GM19452 (cell line): ENCODE measurements around the gene PEX6.
A peak's percentile ranks its signal among the peaks of the same experiment; 100 is the strongest.
"Not testable (repeated sequence)": the region's sequence is repeated elsewhere in the genome, so short reads cannot be mapped to it uniquely, and the experiment has no call there.

Experiments
- ATAC-seq: cut with Tn5 transposase; IDR thresholded peaks from one replicate; pipeline ENCODE4 v1.9.1; 2021; ENCODE audit not compliant: unreplicated experiment

PEX6 gene

GRCh38 chr6:42978839-42979522 is at the start of gene PEX6:
PEX6 (minus strand) TSS chr6:42979181; CDS start chr6:42979150, 31 bp downstream.
- peak; percentile 96 for ATAC-seq

- no peak for ATAC-seq
Measured at GRCh38 chr6:43026365-43026764, 47.4 kb upstream of the PEX6 start.

- no peak for ATAC-seq
Measured at GRCh38 chr6:43024436-43024835, 45.5 kb upstream of the PEX6 start.

GRCh38 chr6:43021270-43022047 is 42.5 kb upstream of the PEX6 start, which contains the start of gene RRP36:
RRP36 (plus strand) TSS chr6:43021623; CDS start chr6:43021655, 32 bp downstream.
- ATAC-seq = peak; percentile 70

- ATAC-seq = no peak
Measured at GRCh38 chr6:43020847-43021246, 41.9 kb upstream of the PEX6 start.

- ATAC-seq = no peak
Measured at GRCh38 chr6:43020052-43020705, 41.2 kb upstream of the PEX6 start.

- ATAC-seq = no peak
Measured at GRCh38 chr6:43019152-43019551, 40.2 kb upstream of the PEX6 start.

- ATAC-seq = no peak
Measured at GRCh38 chr6:43016943-43017334, 38.0 kb upstream of the PEX6 start.

GRCh38 chr6:43016176-43016942 is 37.4 kb upstream of the PEX6 start:
- ATAC-seq = no peak

- ATAC-seq = no peak
Measured at GRCh38 chr6:43014434-43014909, 35.5 kb upstream of the PEX6 start.

GRCh38 chr6:43013843-43014433 is 35.0 kb upstream of the PEX6 start, which contains the start of the genes KLHDC3 and MEA1:
KLHDC3 (plus strand) TSS chr6:43014249; CDS start chr6:43017193, 2,944 bp downstream.
MEA1 (minus strand) TSS chr6:43013946; CDS start chr6:43013813, 133 bp downstream.
- peak; percentile 91 for ATAC-seq

GRCh38 chr6:43013097-43013842 is 34.3 kb upstream of the PEX6 start:
- no peak for ATAC-seq

- no peak for ATAC-seq
Measured at GRCh38 chr6:43012364-43012763, 33.4 kb upstream of the PEX6 start.

GRCh38 chr6:43011207-43011606 is 32.2 kb upstream of the PEX6 start:
- ATAC-seq = no peak

- ATAC-seq = no peak
Measured at GRCh38 chr6:43009124-43009523, 30.1 kb upstream of the PEX6 start.

- ATAC-seq = no peak
Measured at GRCh38 chr6:43007126-43007525, 28.1 kb upstream of the PEX6 start.

GRCh38 chr6:43006251-43006650 is 27.3 kb upstream of the PEX6 start:
- no peak for ATAC-seq

- ATAC-seq = no peak
Measured at GRCh38 chr6:43005844-43006243, 26.9 kb upstream of the PEX6 start.

- ATAC-seq = no peak
Measured at GRCh38 chr6:43001843-43002242, 22.9 kb upstream of the PEX6 start.

GRCh38 chr6:42998205-42998604 is 19.2 kb upstream of the PEX6 start:
- ATAC-seq = not testable (repeated sequence)
